Astrocyte (in vitro differentiated cells and primary cell): ENCODE data around the gene MYOCD. TPM values are rescaled to one million over a fixed set of nuclear protein-coding genes. Genes with fewer than 3 reads are reported as not detected.

ENCODE experiments used
- DNase-seq: peaks from one replicate; pipeline ENCODE4 v3.0.0-alpha.2; 2010; ENCODE audit warnings: low read depth
- FAIRE-seq: peaks from 2 replicates; lab custom pipeline; 2011; peaks lifted over from hg19 to GRCh38; lab: Jason Lieb, UNC
- H2AFZ ChIP-seq: 2 replicates; pipeline ENCODE4 v1.6.0; 2012; ENCODE audit warnings: low read depth, low read length, inconsistent platforms
- H3K27ac ChIP-seq: 2 replicates; pipeline ENCODE4 v1.5.1; 2011; ENCODE audit warnings: low read depth, low read length, inconsistent platforms
- H3K27me3 ChIP-seq: 2 replicates; pipeline ENCODE4 v1.6.0; 2011; ENCODE audit warnings: low read length, inconsistent platforms; ENCODE audit not compliant: insufficient read depth
- H3K36me3 ChIP-seq: 2 replicates; pipeline ENCODE4 v1.5.1; 2011; ENCODE audit warnings: low read length, inconsistent platforms; ENCODE audit not compliant: insufficient read depth
- H3K4me1 ChIP-seq: 2 replicates; pipeline ENCODE4 v1.5.1; 2011; ENCODE audit warnings: low read length, inconsistent platforms; ENCODE audit not compliant: insufficient read depth
- H3K4me2 ChIP-seq: 2 replicates; pipeline ENCODE4 v1.6.0; 2012; ENCODE audit warnings: low read length, inconsistent platforms
- H3K4me3 ChIP-seq: 2 replicates; pipeline ENCODE4 v1.5.1; 2011; ENCODE audit warnings: low read depth, mild to moderate bottlenecking, low read length, inconsistent platforms; ENCODE audit not compliant: insufficient read depth
- H3K79me2 ChIP-seq: 2 replicates; pipeline ENCODE4 v1.6.0; 2012; ENCODE audit warnings: mild to moderate bottlenecking, low read length, inconsistent platforms; ENCODE audit not compliant: insufficient read depth
- H3K9ac ChIP-seq: 2 replicates; pipeline ENCODE4 v1.6.0; 2012; ENCODE audit warnings: mild to moderate bottlenecking, low read length, inconsistent platforms
- H3K9me3 ChIP-seq: 2 replicates; pipeline ENCODE4 v1.5.1; 2012; ENCODE audit warnings: low read depth, mild to moderate bottlenecking, low read length, inconsistent platforms; ENCODE audit not compliant: insufficient read depth
- H4K20me1 ChIP-seq: 2 replicates; pipeline ENCODE4 v1.6.0; 2012; ENCODE audit warnings: low read length, inconsistent platforms; ENCODE audit not compliant: insufficient read depth
- H3K27ac Mint-ChIP-seq: one replicate; pipeline ENCODE4 v1.8.0; 2021; ENCODE audit warnings: mild to moderate bottlenecking, mixed read lengths; ENCODE audit not compliant: unreplicated experiment
- H3K27me3 Mint-ChIP-seq: one replicate; pipeline ENCODE4 v1.8.0; 2021; ENCODE audit warnings: low read depth, mixed read lengths; ENCODE audit not compliant: unreplicated experiment
- H3K36me3 Mint-ChIP-seq: one replicate; pipeline ENCODE4 v1.8.0; 2021; ENCODE audit warnings: low read depth, mixed read lengths; ENCODE audit not compliant: unreplicated experiment
- H3K4me1 Mint-ChIP-seq: one replicate; pipeline ENCODE4 v1.8.0; 2021; ENCODE audit warnings: low read depth, mixed read lengths; ENCODE audit not compliant: unreplicated experiment
- H3K4me3 Mint-ChIP-seq: one replicate; pipeline ENCODE4 v1.8.0; 2021; ENCODE audit warnings: mild to moderate bottlenecking, moderate library complexity, mixed read lengths; ENCODE audit not compliant: unreplicated experiment
- H3K9me3 Mint-ChIP-seq: one replicate; pipeline ENCODE4 v1.8.0; 2021; ENCODE audit warnings: mild to moderate bottlenecking, mixed read lengths; ENCODE audit not compliant: unreplicated experiment
- EZH2 ChIP-seq: IDR thresholded peaks from 2 replicates; pipeline ENCODE4 v1.6.1; 2012; ENCODE audit warnings: mild to moderate bottlenecking, low read length, inconsistent platforms; ENCODE audit not compliant: insufficient read depth
- total RNA-seq: library from RNA; stranded (reverse); gene quantifications from 2 replicates; pipeline ENCODE4 v1.2.1, GENCODE V29; 2021
- TF ChIP-seq, protein P1 (sequence below): IDR thresholded peaks from 2 replicates; pipeline ENCODE4 v1.5.1; 2011; ENCODE audit warnings: low read depth, mild to moderate bottlenecking, inconsistent platforms, low read length, moderate library complexity; ENCODE audit not compliant: insufficient read depth

The MYOCD gene
- total RNA-seq, 1 donor from 2014 or later = 2.8 TPM

DNA sequence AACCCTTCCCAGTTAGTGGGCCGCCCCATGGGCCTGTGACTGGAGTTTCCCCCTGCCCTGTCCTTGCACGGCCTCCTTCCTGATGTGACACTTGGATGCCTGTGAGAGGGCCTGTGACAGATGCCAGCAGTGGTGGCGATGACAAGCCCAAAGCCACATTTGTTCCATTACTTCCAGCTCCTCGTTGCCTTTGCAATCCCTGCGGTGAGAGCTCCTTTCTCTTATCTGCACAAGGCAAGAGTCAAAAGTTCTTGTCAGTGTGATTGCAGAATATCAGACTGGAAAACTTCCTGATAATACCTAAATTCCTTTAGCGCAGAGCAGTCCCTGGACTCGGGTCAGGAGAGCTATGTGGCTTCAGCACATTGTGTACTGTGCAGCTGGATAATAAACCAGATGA, 69.2 kb downstream of the MYOCD start:
- Mint-ChIP-seq H3K4me3 (no peak overlapping the region), H3K9me3 (no peaks in the 10 kb centered on the region), H3K27me3 (peaks cover 3% of the 10 kb centered on the region), H3K36me3 (peaks cover 2% of the 10 kb centered on the region), H3K27ac (no peak overlapping the region), H3K4me1 (peaks cover 6% of the 10 kb centered on the region)
- DNase-seq (no peak), FAIRE-seq (no peak)
- Histone ChIP-seq H3K36me3 (no peaks in the 10 kb centered on the region), H3K9me3 (no peaks in the 10 kb centered on the region), H3K27ac (no peak overlapping the region), H3K9ac (no peak overlapping the region), H3K4me3 (no peak overlapping the region), H3K4me2 (no peak overlapping the region), H4K20me1 (no peaks in the 10 kb centered on the region), H3K4me1 (peaks cover 9% of the 10 kb centered on the region), H3K79me2 (no peaks in the 10 kb centered on the region), H3K27me3 (peaks cover 4% of the 10 kb centered on the region), H2AFZ (no peak overlapping the region)
- TF ChIP-seq, protein P1, sequence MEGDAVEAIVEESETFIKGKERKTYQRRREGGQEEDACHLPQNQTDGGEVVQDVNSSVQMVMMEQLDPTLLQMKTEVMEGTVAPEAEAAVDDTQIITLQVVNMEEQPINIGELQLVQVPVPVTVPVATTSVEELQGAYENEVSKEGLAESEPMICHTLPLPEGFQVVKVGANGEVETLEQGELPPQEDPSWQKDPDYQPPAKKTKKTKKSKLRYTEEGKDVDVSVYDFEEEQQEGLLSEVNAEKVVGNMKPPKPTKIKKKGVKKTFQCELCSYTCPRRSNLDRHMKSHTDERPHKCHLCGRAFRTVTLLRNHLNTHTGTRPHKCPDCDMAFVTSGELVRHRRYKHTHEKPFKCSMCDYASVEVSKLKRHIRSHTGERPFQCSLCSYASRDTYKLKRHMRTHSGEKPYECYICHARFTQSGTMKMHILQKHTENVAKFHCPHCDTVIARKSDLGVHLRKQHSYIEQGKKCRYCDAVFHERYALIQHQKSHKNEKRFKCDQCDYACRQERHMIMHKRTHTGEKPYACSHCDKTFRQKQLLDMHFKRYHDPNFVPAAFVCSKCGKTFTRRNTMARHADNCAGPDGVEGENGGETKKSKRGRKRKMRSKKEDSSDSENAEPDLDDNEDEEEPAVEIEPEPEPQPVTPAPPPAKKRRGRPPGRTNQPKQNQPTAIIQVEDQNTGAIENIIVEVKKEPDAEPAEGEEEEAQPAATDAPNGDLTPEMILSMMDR = no peak
- TF ChIP-seq EZH2 = no peak

DNA sequence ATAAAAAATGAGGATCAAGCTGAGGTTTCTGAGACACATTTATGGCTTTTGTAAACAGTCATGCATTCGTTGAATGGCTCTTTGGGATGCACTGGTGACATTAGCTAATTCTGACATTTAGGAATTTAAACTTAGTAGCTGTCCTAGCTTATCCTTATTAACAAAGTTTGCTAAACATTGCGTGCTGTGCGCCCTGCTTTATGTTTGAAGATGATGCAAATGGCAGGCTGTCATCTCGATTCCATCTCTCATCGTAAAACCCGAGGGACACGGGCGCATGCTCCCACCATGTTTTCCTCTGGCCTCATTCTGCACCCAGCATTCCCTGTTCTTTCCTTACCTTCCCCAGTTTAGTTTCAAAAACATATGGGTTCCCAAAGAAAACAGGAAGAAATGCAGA, 69.8 kb downstream of the MYOCD start:
- H3K27ac ChIP-seq = no peak overlapping the region
- H4K20me1 ChIP-seq = no peaks in the 10 kb centered on the region
- Mint-ChIP-seq H3K4me1 (peaks cover 5% of the 10 kb centered on the region), H3K4me3 (no peak overlapping the region), H3K27me3 (peaks cover 7% of the 10 kb centered on the region), H3K36me3 (peaks cover 2% of the 10 kb centered on the region), H3K27ac (no peak overlapping the region), H3K9me3 (no peaks in the 10 kb centered on the region)
- H3K36me3 ChIP-seq = no peaks in the 10 kb centered on the region
- H3K27me3 ChIP-seq = peaks cover 4% of the 10 kb centered on the region
- FAIRE-seq (no peak), DNase-seq (no peak)
- no peaks in the 10 kb centered on the region for H3K9me3 ChIP-seq
- H3K4me3 ChIP-seq = no peak overlapping the region
- no peak overlapping the region for H3K4me2 ChIP-seq
- H3K4me1 ChIP-seq = peaks cover 7% of the 10 kb centered on the region
- no peaks in the 10 kb centered on the region for H3K79me2 ChIP-seq
- TF ChIP-seq, protein P1 = no peak
- no peak overlapping the region for H3K9ac ChIP-seq
- no peak overlapping the region for H2AFZ ChIP-seq

DNA sequence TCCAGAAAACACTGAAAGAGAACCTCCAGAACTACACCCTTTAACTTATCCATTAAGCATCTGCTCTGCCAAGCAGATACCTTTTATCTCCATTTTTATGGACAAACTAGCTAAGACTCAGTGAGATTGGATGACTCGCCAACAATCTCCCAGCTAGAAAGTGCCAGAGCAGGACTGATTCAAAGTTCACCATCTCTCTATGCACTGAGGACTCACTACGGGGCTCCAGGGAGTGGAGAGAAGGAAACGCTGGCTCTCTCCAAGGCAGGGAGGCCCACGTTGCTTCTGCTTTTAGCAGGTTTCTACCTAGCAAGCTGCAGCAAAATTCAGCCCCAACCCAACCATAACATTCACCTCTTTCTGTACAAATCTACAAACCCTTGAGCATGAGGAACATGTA, 70.8 kb downstream of the MYOCD start:
- Mint-ChIP-seq H3K9me3 (no peaks in the 10 kb centered on the region), H3K27ac (no peak overlapping the region), H3K27me3 (peaks cover 7% of the 10 kb centered on the region), H3K4me1 (no peaks in the 10 kb centered on the region), H3K36me3 (peaks cover 2% of the 10 kb centered on the region), H3K4me3 (no peak overlapping the region)
- DNase-seq = no peak
- no peak overlapping the region for H3K4me2 ChIP-seq
- H3K27me3 ChIP-seq = peaks cover 4% of the 10 kb centered on the region
- H4K20me1 ChIP-seq = no peaks in the 10 kb centered on the region
- no peaks in the 10 kb centered on the region for H3K9me3 ChIP-seq
- no peaks in the 10 kb centered on the region for H3K36me3 ChIP-seq
- FAIRE-seq = no peak
- no peaks in the 10 kb centered on the region for H3K4me1 ChIP-seq
- H3K4me3 ChIP-seq = no peak overlapping the region
- H2AFZ ChIP-seq = no peak overlapping the region
- TF ChIP-seq EZH2 = no peak
- TF ChIP-seq, protein P1 = no peak
- H3K79me2 ChIP-seq = no peaks in the 10 kb centered on the region
- no peak overlapping the region for H3K27ac ChIP-seq
- H3K9ac ChIP-seq = no peak overlapping the region
